Suprapubic skin (tissue), 4 donors: ENCODE measurements around the gene PLA2G10.

Experiments
- EP300 ChIP-seq: sonication (generic); formaldehyde crosslinking; IDR thresholded peaks from one replicate; pipeline ENCODE4 v1.6.1; 2017; ENCODE audit warnings: antibody characterized with exemption
- POLR2A ChIP-seq, 2 donors: fragments of 450-650 bp; IDR thresholded peaks; one replicate each; pipeline ENCODE4 v1.6.1; 2017; ENCODE audit warnings: antibody characterized with exemption in 2 of 2, mild to moderate bottlenecking in 2 of 2, moderate library complexity in 2 of 2
- POLR2AphosphoS5 ChIP-seq, 3 donors: sonication (generic); formaldehyde crosslinking; IDR thresholded peaks; one replicate each; pipeline ENCODE4 v1.6.1; 2017; ENCODE audit warnings: antibody characterized with exemption in 3 of 3
- TF ChIP-seq, protein P1 (sequence below), 2 donors: fragments of 200-600 bp in 1 of 2; fragments of 450-650 bp in 1 of 2; sonication (generic) in 1 of 2; IDR thresholded peaks; one replicate each; pipeline ENCODE4 v1.5.1; 2016 to 2019; ENCODE audit warnings: antibody characterized with exemption in 2 of 2, mild to moderate bottlenecking in 1 of 2, moderate library complexity in 1 of 2

DNA sequence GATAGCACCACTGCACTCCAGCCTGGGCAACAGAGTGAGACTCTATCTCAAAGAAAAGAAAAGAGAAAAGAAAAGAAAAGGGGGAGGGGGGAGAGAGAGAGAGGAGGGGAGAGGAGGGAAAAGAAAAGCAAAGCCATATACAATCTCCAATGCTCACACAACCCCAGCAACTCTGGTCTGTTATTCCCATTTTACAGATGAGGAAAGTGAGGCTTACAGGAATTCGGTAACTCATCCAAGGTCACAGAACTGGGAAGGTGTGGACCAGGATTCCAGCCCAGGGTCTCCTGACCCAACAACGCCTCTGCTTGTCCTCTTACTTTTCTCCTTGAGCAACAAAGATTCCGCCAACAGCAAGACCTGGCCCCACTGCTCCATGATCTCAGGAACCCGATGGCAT, 13.0 kb downstream of the PLA2G10 start:
- TF ChIP-seq, protein P1, sequence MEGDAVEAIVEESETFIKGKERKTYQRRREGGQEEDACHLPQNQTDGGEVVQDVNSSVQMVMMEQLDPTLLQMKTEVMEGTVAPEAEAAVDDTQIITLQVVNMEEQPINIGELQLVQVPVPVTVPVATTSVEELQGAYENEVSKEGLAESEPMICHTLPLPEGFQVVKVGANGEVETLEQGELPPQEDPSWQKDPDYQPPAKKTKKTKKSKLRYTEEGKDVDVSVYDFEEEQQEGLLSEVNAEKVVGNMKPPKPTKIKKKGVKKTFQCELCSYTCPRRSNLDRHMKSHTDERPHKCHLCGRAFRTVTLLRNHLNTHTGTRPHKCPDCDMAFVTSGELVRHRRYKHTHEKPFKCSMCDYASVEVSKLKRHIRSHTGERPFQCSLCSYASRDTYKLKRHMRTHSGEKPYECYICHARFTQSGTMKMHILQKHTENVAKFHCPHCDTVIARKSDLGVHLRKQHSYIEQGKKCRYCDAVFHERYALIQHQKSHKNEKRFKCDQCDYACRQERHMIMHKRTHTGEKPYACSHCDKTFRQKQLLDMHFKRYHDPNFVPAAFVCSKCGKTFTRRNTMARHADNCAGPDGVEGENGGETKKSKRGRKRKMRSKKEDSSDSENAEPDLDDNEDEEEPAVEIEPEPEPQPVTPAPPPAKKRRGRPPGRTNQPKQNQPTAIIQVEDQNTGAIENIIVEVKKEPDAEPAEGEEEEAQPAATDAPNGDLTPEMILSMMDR (IDR thresholded peaks at IDR 0.05), result no peak
- TF ChIP-seq POLR2A (IDR thresholded peaks at IDR 0.05) (no peak), POLR2AphosphoS5 (IDR thresholded peaks at IDR 0.05) (no peak), EP300 (no peak)
